GM15510 (cell line): Measurements from ENCODE around the gene GAL3ST2.

Source experiments
- POLR2A ChIP-seq: IDR thresholded peaks from 3 replicates; pipeline ENCODE4 v1.6.1; 2011; ENCODE audit warnings: borderline replicate concordance; ENCODE audit not compliant: insufficient read length; ENCODE audit errors: extremely low read depth

Gene GAL3ST2

GRCh38 chr2:241795021-241795999 is 18.7 kb downstream of the GAL3ST2 start:
- TF ChIP-seq POLR2A, result no peak

GRCh38 chr2:241796209-241796608 is 19.6 kb downstream of the GAL3ST2 start:
- no peak for TF ChIP-seq POLR2A

- no peak for TF ChIP-seq POLR2A
Observed at GRCh38 chr2:241796610-241797138, 20.1 kb downstream of the GAL3ST2 start.

GRCh38 chr2:241797441-241798080 is 20.9 kb downstream of the GAL3ST2 start:
- no peak for TF ChIP-seq POLR2A

GRCh38 chr2:241798081-241798630 is 21.5 kb downstream of the GAL3ST2 start:
- no peak for TF ChIP-seq POLR2A

- TF ChIP-seq POLR2A, result no peak
Observed at GRCh38 chr2:241798631-241799521, 22.3 kb downstream of the GAL3ST2 start.

GRCh38 chr2:241799522-241800197 is 23.0 kb downstream of the GAL3ST2 start:
- no peak for TF ChIP-seq POLR2A

GRCh38 chr2:241801611-241802420 is 25.2 kb downstream of the GAL3ST2 start:
- no peak for TF ChIP-seq POLR2A

- no peak for TF ChIP-seq POLR2A
Observed at GRCh38 chr2:241802421-241803318, 26.0 kb downstream of the GAL3ST2 start.

GRCh38 chr2:241803387-241804325 is 27.0 kb downstream of the GAL3ST2 start:
- TF ChIP-seq POLR2A, result peak; percentile 43
